T-helper 2 cell treated with Interferon-gamma antibody and Interleukin-4, amounts not matched to agents 5 μg/mL and 100 μg/mL, for 36 hours (primary cell): ENCODE results near the gene B3GAT1.

Experiments
- DNase-seq: peaks from one replicate; pipeline ENCODE4 v3.0.0; 2021; ENCODE audit warnings: low spot score
- H3K27ac Mint-ChIP-seq: one replicate; pipeline ENCODE4 v1.8.0; 2021; ENCODE audit warnings: mild to moderate bottlenecking, mixed read lengths
- H3K27me3 Mint-ChIP-seq: one replicate; pipeline ENCODE4 v1.8.0; 2021; ENCODE audit warnings: low read depth, mixed read lengths
- H3K36me3 Mint-ChIP-seq: one replicate; pipeline ENCODE4 v1.8.0; 2021; ENCODE audit warnings: low read depth, mixed read lengths
- H3K4me1 Mint-ChIP-seq: one replicate; pipeline ENCODE4 v1.8.0; 2021; ENCODE audit warnings: low read depth, mixed read lengths
- H3K4me3 Mint-ChIP-seq: one replicate; pipeline ENCODE4 v1.8.0; 2022; ENCODE audit warnings: mild to moderate bottlenecking, moderate library complexity, mixed read lengths
- H3K9me3 Mint-ChIP-seq: one replicate; pipeline ENCODE4 v1.8.0; 2021; ENCODE audit warnings: mixed read lengths

The B3GAT1 gene

DNA sequence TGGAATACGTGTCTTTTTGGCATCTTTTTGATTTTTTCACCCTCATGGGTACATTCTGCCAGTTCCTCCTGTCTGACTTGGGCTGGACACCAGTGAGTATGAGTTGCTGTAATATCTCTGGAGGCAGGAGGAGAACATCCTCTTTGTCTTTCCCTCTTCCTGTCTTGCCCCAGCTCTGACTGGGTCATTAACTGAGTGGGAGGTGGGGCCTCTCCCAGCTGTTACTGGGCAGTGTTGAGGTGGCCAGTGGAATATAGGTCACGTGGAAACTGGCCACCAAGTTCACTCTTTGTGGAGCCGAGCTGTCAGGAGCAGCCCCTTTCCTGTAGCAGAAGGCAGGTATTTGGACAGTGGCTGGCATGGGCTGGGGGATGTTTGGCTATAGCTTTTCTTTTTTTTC lies 78.1 kb downstream of the B3GAT1 start:
- H3K4me3 Mint-ChIP-seq: no peak overlapping the region
- H3K4me1 Mint-ChIP-seq: peaks cover 5% of the 10 kb centered on the region
- H3K27ac Mint-ChIP-seq: no peak overlapping the region
- no peaks in the 10 kb centered on the region for H3K9me3 Mint-ChIP-seq
- no peaks in the 10 kb centered on the region for H3K36me3 Mint-ChIP-seq
- no peak for DNase-seq
- peaks cover 46% of the 10 kb centered on the region for H3K27me3 Mint-ChIP-seq

DNA sequence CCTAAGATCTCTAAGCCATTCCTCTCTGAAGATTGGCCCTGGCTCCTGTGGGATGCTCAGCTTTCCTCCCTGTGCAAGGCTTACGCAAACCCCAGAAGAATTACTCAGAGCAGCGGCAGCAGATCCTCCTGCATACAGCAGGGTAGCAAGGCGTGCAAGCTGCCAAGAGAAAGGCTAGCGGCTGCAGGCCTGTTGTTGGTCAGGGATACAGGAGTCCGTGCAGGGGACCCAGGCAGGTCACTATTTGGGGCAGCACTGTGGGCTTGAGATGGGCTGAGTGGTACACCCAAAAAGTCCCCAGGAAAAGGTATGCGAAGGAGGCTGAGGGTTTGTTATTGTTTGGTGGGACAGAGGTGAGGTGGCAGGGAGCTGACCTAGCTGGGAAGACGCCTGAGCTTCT lies 78.7 kb downstream of the B3GAT1 start:
- Mint-ChIP-seq H3K27me3 (peaks cover 46% of the 10 kb centered on the region), H3K36me3 (no peaks in the 10 kb centered on the region), H3K4me3 (no peak overlapping the region), H3K9me3 (no peaks in the 10 kb centered on the region), H3K4me1 (peaks cover 5% of the 10 kb centered on the region), H3K27ac (no peak overlapping the region)
- no peak for DNase-seq

DNA sequence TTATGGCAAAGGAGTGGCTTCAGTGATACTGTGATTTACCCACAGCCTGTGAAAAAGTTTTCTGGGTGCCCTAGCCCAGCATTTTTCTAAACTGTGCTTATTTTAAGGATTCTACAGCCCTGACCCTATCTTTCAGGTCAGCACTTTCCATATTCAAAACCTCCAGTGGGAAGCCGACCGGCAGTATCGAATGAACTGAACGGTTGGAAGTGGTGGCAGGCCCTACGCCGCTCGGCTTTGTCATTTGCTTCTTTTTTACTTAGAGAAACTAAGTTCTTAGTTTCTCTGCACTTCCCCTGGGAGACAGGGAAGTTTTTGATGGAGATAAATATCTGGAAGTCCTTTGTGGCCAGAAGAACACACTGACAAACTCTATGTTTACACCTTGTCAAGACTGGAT lies 79.3 kb downstream of the B3GAT1 start:
- peaks cover 46% of the 10 kb centered on the region for H3K27me3 Mint-ChIP-seq
- no peak for DNase-seq
- H3K27ac Mint-ChIP-seq: no peak overlapping the region
- H3K4me1 Mint-ChIP-seq: peaks cover 5% of the 10 kb centered on the region
- no peaks in the 10 kb centered on the region for H3K9me3 Mint-ChIP-seq
- H3K4me3 Mint-ChIP-seq: peak overlapping the region; percentile 72
- H3K36me3 Mint-ChIP-seq: no peaks in the 10 kb centered on the region

DNA sequence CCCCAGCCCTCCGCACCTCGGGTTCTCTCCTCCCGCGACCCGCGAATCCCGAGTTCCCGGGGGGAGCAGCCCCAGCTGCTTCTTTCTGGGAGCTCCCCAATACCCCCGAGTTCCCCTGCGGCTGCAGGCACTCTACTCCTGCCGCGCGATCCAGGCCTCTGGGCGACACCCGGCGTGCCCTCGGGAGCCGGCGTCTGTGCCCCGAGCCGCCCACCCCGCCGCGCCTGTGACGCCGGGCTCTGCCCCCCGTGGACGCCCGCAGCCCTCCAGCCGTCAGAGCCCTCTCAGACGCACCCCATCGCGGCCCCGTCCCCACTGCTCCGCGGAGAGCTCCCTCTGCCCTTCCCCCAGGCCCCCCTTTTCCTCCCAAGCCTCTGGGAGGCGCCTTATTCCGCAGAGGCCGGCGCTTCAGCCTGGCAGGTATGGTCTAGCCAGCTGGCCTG lies 79.8 kb downstream of the B3GAT1 start:
- no peak for DNase-seq
- Mint-ChIP-seq H3K4me1 (peaks cover 5% of the 10 kb centered on the region), H3K4me3 (peak overlapping the region; percentile 72), H3K9me3 (no peaks in the 10 kb centered on the region), H3K27ac (no peak overlapping the region), H3K36me3 (no peaks in the 10 kb centered on the region), H3K27me3 (peaks cover 46% of the 10 kb centered on the region)

DNA sequence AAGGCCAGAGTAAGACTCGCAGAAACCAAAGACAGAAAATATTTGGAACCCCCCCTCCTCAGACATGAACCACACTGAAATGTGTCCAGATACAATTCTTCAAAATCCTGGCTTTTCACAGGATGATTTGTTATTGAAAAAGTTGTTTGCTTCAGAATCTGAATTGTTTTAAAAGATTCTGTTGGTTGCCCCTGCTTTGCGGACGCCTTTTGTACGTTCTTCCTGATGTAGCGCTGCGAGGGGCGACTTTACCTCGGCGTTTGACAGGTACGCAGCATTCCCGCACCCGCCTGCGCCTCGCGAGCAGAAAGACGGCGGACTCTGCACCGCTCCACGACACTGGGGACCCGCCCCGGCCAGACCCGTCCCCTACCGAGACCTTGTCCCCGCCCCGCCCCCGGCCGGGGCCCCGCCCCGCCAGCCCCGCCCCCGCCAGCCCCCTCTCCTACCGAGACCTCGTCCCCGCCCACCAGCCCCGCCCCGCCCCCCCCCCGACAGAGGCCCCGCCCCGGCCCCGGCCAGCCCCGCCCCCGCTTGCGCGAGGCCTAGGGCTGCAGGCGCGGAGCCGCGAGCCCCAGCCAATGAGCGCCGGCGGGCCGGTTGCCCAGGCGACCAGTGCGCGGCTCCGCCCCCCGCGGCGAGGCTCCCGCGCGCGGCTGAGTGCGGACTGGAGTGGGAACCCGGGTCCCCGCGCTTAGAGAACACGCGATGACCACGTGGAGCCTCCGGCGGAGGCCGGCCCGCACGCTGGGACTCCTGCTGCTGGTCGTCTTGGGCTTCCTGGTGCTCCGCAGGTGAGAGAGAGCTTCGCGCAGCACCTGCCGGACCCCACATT lies 80.5 kb downstream of the B3GAT1 start, which contains the start of gene GLB1L2:
Gene GLB1L2, plus strand, starts transcription at position 635 of the 835 bp plus-strand sequence. Its CDS starts 74 bp downstream, at position 709.
- peaks cover 46% of the 10 kb centered on the region for H3K27me3 Mint-ChIP-seq
- no peaks in the 10 kb centered on the region for H3K9me3 Mint-ChIP-seq
- peak; percentile 80 for DNase-seq
- H3K36me3 Mint-ChIP-seq: no peaks in the 10 kb centered on the region
- peak within 1 kb of the TSS; percentile 84 for H3K4me3 Mint-ChIP-seq
- no peak within 1 kb of the TSS for H3K27ac Mint-ChIP-seq
- H3K4me1 Mint-ChIP-seq: peaks cover 5% of the 10 kb centered on the region

DNA sequence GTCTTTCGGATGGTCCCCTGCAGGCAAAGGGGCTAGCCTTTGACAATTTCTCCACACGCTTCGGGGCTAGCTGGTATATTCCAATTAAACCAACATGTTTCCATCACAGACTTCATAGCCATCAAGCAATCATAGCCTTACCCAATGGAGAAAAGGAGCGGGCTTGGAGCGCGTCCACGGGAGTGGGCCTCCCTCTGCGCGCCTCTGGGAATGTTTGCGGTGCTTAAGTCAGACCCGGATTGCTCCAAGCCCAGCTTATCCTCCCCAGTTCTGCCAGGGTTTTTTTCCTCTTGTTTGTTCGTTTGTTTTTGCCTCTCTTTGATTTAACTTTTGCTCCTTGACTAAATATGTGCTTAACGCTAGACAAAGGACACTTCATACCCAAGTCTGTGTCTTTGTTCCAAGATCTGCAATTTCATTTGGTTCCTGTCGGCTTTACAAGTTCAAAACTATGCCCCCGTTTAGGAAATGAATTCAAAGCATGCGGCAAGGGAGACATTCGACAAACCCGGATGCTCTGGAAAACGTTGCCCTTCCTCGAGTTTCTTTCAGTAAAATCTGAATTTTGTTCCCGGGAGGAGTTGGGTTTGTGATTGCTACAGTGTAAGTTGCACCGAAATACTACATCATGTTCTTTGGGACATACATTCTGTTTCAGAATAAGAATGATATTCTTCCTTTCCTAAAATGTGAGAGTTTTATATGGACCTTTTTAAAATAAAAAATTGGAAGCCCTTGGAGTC lies 81.3 kb downstream of the B3GAT1 start:
- no peaks in the 10 kb centered on the region for H3K36me3 Mint-ChIP-seq

More for the DNA sequence above, 81.3 kb downstream of the B3GAT1 start:
- no peaks in the 10 kb centered on the region for H3K9me3 Mint-ChIP-seq
- DNase-seq: no peak
- no peak overlapping the region for H3K27ac Mint-ChIP-seq
- peaks cover 46% of the 10 kb centered on the region for H3K27me3 Mint-ChIP-seq
- peak overlapping the region; percentile 84 for H3K4me3 Mint-ChIP-seq
- H3K4me1 Mint-ChIP-seq: peaks cover 5% of the 10 kb centered on the region
